Gastroesophageal sphincter (tissue), 3 donors: ENCODE measurements around the gene PIGZ.

ENCODE experiments used
- CTCF ChIP-seq, 4 experiments: fragments of 200-600 bp in 2 of 4; fragments of 450-650 bp in 2 of 4; sonication (generic) in 1 of 4; IDR thresholded peaks; one replicate each; pipeline ENCODE4 v1.5.1; 2017 to 2019; ENCODE audit warnings: antibody characterized with exemption in 4 of 4, mild to moderate bottlenecking in 2 of 4, moderate library complexity in 2 of 4
- POLR2A ChIP-seq, 2 donors: fragments of 450-650 bp; IDR thresholded peaks; one replicate each; pipeline ENCODE4 v1.6.1; 2017; ENCODE audit warnings: antibody characterized with exemption in 2 of 2, mild to moderate bottlenecking in 2 of 2, moderate library complexity in 1 of 2
- POLR2AphosphoS5 ChIP-seq: sonication (generic); formaldehyde crosslinking; IDR thresholded peaks from one replicate; pipeline ENCODE4 v1.6.1; 2017; ENCODE audit warnings: antibody characterized with exemption

- TF ChIP-seq CTCF (IDR thresholded peaks at IDR 0.05) (no peak), POLR2A (IDR thresholded peaks at IDR 0.05) (no peak), POLR2AphosphoS5 (no peak)
Measured at GRCh38 chr3:196938124-196938523, 30.5 kb downstream of the PIGZ start.
